Head of caudate nucleus (tissue), 42 donors: ENCODE results near the gene OLAH.

ENCODE experiments used
- DNase-seq, 42 donors: peaks; one replicate each; pipeline versions ENCODE4 v3.0.0 to v3.0.0-alpha.2; 2020 to 2021; ENCODE audit warnings: mixed read lengths in 7 of 42
- intact Hi-C: fragments of 100-400 bp; cut with DNase I; formaldehyde crosslinking; loops from one replicate; pipeline ENCODE4 v1.15.0; 2022

Gene OLAH

DNA sequence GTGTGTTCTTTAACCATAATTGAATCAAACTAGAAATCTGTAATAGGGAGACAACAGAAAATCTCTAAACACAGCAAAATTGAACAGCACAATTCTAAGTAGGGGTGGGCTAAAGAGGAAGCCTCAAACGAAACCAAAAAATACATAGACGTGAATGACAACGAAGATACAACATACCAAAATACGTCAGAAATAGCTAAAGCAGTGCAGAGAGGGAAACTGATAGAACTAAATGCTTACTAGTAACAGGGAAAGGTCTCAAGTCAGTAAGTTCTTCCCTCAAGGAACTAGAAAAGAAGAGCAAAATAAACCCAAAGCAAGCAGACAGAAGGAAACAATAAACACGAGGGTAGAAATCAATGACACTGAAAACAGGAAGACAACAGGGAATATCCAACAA lies 72.5 kb downstream of the OLAH start:
- no peak for DNase-seq
- intact Hi-C loops: no loop called here

DNA sequence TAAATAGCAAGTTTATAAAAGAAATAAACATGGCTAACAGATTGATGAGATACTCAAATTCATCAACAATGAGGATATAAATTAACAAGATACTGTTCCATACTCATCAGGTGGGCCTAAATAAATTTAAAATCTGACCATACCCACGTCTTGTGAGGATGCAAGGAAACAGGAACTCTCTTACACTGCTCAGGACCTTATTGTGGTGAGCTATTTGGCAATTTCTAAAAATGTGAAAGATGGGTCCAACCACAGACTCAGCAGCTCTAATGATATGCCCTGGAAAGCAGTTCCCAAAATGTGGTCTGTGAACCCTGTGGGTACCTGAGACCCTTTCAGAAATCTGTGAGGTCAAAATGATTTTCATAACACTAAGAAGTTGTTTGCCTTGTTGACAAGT lies 74.9 kb downstream of the OLAH start:
- peak in 1 of 42 donors; percentile 2 for DNase-seq
- intact Hi-C loops: no loop called here

DNA sequence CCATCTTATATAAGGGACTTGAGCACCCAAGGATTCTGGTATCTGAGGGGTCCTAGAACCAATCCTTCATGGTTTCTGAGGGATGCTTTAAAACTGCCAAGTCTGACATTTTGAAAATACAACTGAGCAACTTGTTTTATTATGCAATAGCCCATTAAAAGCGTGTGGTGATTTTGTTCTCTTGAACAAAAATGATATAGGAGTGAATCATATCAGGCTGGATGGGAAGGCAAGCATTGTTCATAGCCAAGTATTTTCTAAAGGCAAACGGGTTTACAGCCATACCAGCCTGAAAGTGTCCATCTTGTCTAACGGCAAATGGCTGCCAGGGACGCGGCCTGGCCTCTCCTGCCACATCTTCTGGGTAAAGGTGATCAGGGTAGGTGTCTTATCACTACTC lies 76.8 kb downstream of the OLAH start:
- DNase-seq: peak in 1 of 42 donors; percentile 4

GRCh38 chr10:15121707-15122106 lies 78.0 kb downstream of the OLAH start:
- intact Hi-C loops: no loop called here
- DNase-seq: no peak

More for the DNA sequence above, 76.8 kb downstream of the OLAH start:
- intact Hi-C loops: no loop called here

DNA sequence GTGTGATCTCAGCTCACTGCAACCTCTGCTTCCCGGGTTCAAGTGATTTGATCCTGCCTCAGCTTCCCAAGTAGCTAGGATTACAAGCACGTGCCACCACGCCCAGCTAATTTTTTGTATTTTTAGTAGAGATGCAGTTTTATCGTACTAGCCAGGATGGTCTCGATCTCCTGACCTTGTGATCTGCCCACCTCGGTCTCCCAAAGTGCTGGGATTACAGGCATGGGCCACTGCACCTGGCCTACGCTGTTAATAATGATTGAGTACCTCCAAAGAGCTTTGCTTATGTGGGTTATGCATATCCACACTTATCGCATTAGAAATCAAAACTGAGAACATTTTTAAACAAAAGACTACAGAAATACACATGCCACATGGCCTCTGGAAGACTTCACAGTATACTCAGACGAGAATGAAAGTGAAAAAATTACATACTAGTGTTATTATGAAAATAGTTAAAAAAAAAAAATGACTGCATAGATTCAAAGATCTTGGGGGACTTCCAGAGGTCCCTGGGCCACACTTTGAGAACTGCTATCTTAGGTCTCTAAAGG lies 78.8 kb downstream of the OLAH start:
- intact Hi-C loops: no loop called here
- DNase-seq: no peak
